ENCODE measurements around the gene RHOF. TPM values are rescaled to one million over a fixed set of nuclear protein-coding genes. Genes with fewer than 3 reads are reported as not detected.

Gene RHOF
- total RNA-seq, 2 donors from 2014 or later = 31.0 to 35.6 TPM

DNA sequence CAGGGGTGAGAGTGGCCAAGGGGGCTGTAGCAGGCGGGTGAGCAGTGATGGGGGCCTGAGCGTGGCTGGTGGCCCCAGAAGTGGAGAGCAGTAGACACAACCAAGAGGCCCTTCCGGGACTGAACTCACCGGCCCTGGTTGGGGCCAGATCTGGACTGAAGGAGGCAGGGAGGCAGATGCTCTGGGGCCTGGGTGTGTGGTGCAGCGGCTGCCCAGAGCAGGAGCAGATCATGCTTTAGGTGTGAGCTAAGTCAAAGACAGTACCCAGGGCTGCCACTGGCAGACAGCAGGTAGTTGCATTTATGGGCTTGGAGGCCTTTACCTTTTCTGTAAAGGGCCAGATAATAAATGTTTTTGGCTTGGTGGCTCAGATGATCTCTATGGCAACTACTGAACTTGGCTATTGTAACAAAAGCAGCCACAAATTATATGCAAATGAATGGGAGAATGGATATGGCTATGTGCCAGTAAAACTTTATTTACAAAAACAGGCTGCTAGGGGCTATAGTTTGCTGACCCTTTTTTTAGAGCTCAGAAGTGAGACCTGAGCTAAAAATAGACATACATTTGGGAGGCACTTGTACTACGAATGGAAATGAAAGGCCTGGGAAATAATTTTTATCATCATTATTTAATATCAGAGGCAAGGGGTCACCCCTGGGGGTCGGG is 35.9 kb upstream of the RHOF start:
- H3K27me3 Mint-ChIP-seq (ENCODE audit: insufficient read depth) = peaks cover 1% of the 10 kb centered on the region
- Histone ChIP-seq H3K27ac (ENCODE audit: low read depth, low read length) (no peak overlapping the region), H3K4me1 (ENCODE audit: control insufficient read depth, insufficient read depth, low read length) (no peaks in the 10 kb centered on the region), H3K4me3 (ENCODE audit: low read length) (no peak overlapping the region), H3K9ac (ENCODE audit: extremely low read depth, low read length, poor library complexity, severe bottlenecking) (no peak overlapping the region), H3K9me3 (ENCODE audit: control insufficient read depth, low read length) (no peaks in the 10 kb centered on the region), H3K27me3 (ENCODE audit: control insufficient read depth, insufficient read depth, low read length, poor library complexity, severe bottlenecking) (no peaks in the 10 kb centered on the region), H3K36me3 (ENCODE audit: control insufficient read depth, insufficient read depth, low read length) (peaks cover 66% of the 10 kb centered on the region)
- H3K4me1 Mint-ChIP-seq = no peaks in the 10 kb centered on the region
- no peak overlapping the region for H3K27ac Mint-ChIP-seq
- no peak overlapping the region for H3K4me3 Mint-ChIP-seq
- no peak for DNase-seq
- WGBS, 2 experiments (ENCODE audit: insufficient coverage in 1 of 2, insufficient read length in 1 of 2) = 93 to 100% methylated on average over 2 to 6 of the region's 7 CpGs
- H3K36me3 Mint-ChIP-seq (ENCODE audit: low read depth) = peaks cover 69% of the 10 kb centered on the region
- TF ChIP-seq, protein P1, sequence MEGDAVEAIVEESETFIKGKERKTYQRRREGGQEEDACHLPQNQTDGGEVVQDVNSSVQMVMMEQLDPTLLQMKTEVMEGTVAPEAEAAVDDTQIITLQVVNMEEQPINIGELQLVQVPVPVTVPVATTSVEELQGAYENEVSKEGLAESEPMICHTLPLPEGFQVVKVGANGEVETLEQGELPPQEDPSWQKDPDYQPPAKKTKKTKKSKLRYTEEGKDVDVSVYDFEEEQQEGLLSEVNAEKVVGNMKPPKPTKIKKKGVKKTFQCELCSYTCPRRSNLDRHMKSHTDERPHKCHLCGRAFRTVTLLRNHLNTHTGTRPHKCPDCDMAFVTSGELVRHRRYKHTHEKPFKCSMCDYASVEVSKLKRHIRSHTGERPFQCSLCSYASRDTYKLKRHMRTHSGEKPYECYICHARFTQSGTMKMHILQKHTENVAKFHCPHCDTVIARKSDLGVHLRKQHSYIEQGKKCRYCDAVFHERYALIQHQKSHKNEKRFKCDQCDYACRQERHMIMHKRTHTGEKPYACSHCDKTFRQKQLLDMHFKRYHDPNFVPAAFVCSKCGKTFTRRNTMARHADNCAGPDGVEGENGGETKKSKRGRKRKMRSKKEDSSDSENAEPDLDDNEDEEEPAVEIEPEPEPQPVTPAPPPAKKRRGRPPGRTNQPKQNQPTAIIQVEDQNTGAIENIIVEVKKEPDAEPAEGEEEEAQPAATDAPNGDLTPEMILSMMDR (conservative IDR thresholded peaks at IDR 0.05) = no peak
- H3K9me3 Mint-ChIP-seq = no peaks in the 10 kb centered on the region

DNA sequence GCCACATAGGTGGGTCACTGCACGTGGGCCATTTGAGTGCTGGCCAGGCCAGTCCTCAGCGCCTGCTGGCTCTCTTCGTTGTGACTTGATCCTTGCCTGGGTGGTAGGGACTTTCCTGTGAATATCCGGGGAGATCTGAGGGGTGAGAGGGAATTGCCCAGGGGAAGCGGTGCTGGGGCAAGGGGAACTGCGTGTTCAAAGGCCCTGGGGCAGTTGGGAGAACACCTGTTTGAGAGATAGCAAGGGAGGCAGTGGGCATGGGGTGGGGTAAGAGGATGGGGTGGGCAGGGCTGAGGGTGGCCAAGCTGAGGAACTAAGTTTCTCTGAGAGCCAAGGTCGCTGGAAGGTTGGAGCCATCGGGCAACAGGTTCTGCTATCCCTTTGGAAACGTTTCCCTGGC is 35.3 kb upstream of the RHOF start:
- Histone ChIP-seq H3K27me3 (ENCODE audit: control insufficient read depth, insufficient read depth, low read length, poor library complexity, severe bottlenecking) (no peaks in the 10 kb centered on the region), H3K4me3 (ENCODE audit: low read length) (no peak overlapping the region), H3K36me3 (ENCODE audit: control insufficient read depth, insufficient read depth, low read length) (peaks cover 72% of the 10 kb centered on the region), H3K27ac (ENCODE audit: low read depth, low read length) (no peak overlapping the region), H3K9me3 (ENCODE audit: control insufficient read depth, low read length) (no peaks in the 10 kb centered on the region), H3K9ac (ENCODE audit: extremely low read depth, low read length, poor library complexity, severe bottlenecking) (no peak overlapping the region), H3K4me1 (ENCODE audit: control insufficient read depth, insufficient read depth, low read length) (no peaks in the 10 kb centered on the region)
- WGBS, 2 experiments (ENCODE audit: insufficient coverage in 1 of 2, insufficient read length in 1 of 2) = 90 to 95% methylated on average over 7 to 9 of the region's 9 CpGs
- peaks cover 1% of the 10 kb centered on the region for H3K27me3 Mint-ChIP-seq (ENCODE audit: insufficient read depth)
- H3K9me3 Mint-ChIP-seq = no peaks in the 10 kb centered on the region
- peak; percentile 33 for DNase-seq
- TF ChIP-seq, protein P1 (conservative IDR thresholded peaks at IDR 0.05) = no peak
- no peak overlapping the region for H3K4me3 Mint-ChIP-seq
- no peaks in the 10 kb centered on the region for H3K4me1 Mint-ChIP-seq
- peak overlapping the region; percentile 56 for H3K27ac Mint-ChIP-seq
- H3K36me3 Mint-ChIP-seq (ENCODE audit: low read depth) = peaks cover 73% of the 10 kb centered on the region

DNA sequence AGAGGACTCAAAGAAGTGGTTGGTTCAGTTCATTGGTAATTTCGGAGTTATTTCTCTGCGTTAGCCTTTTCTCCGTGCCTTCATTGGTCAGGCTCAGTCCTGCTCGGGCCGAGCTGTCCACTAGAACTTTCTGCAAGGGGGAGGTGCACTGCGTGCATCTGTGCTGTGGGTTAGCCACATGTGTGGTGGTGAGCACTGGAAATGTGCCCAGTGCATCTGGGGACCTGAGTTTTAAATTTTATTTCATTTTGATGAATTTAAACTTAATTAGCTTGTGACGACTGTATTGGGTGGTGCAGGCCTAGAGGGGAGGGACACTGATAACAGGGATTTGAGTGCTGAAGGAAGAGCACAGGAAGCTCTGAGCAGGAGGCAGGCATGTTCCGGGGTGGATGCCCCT is 34.8 kb upstream of the RHOF start:
- Mint-ChIP-seq H3K4me1 (no peaks in the 10 kb centered on the region), H3K36me3 (ENCODE audit: low read depth) (peaks cover 78% of the 10 kb centered on the region), H3K4me3 (no peak overlapping the region), H3K9me3 (no peaks in the 10 kb centered on the region), H3K27me3 (ENCODE audit: insufficient read depth) (peaks cover 1% of the 10 kb centered on the region), H3K27ac (peak overlapping the region; percentile 56)
- H3K9ac ChIP-seq (ENCODE audit: extremely low read depth, low read length, poor library complexity, severe bottlenecking) = no peak overlapping the region
- H3K4me1 ChIP-seq (ENCODE audit: control insufficient read depth, insufficient read depth, low read length) = no peaks in the 10 kb centered on the region
- WGBS, 2 experiments (ENCODE audit: insufficient coverage in 1 of 2, insufficient read length in 1 of 2) = 94 to 100% methylated on average over 6 to 8 of the region's 8 CpGs
- H3K27me3 ChIP-seq (ENCODE audit: control insufficient read depth, insufficient read depth, low read length, poor library complexity, severe bottlenecking) = no peaks in the 10 kb centered on the region
- TF ChIP-seq, protein P1 (conservative IDR thresholded peaks at IDR 0.05) = no peak
- no peak overlapping the region for H3K4me3 ChIP-seq (ENCODE audit: low read length)
- H3K27ac ChIP-seq (ENCODE audit: low read depth, low read length) = no peak overlapping the region
- no peak for DNase-seq
- no peaks in the 10 kb centered on the region for H3K9me3 ChIP-seq (ENCODE audit: control insufficient read depth, low read length)
- H3K36me3 ChIP-seq (ENCODE audit: control insufficient read depth, insufficient read depth, low read length) = peaks cover 77% of the 10 kb centered on the region

Data from endodermal cell (in vitro differentiated cells).